HG03108 (cell line): ENCODE measurements around the gene GMCL2.

Experiments used
- ATAC-seq: cut with Tn5 transposase; IDR thresholded peaks from one replicate; pipeline ENCODE4 v1.9.1; 2021; ENCODE audit warnings: moderate library complexity; ENCODE audit not compliant: unreplicated experiment

GMCL2 gene

GRCh38 chr5:178222292-178222691, 35.1 kb upstream of the GMCL2 start:
- ATAC-seq = no peak

- ATAC-seq = no peak
Measured at GRCh38 chr5:178221853-178222252, 34.7 kb upstream of the GMCL2 start.

GRCh38 chr5:178221282-178221681, 34.1 kb upstream of the GMCL2 start:
- no peak for ATAC-seq

- ATAC-seq = no peak
Measured at GRCh38 chr5:178218827-178219226, 31.7 kb upstream of the GMCL2 start.

- ATAC-seq = no peak
Measured at GRCh38 chr5:178218237-178218776, 31.1 kb upstream of the GMCL2 start.

- ATAC-seq = no peak
Measured at GRCh38 chr5:178216779-178217178, 29.6 kb upstream of the GMCL2 start.

- no peak for ATAC-seq
Measured at GRCh38 chr5:178216088-178216534, 28.9 kb upstream of the GMCL2 start.

GRCh38 chr5:178215280-178216002, 28.3 kb upstream of the GMCL2 start:
- ATAC-seq = no peak

GRCh38 chr5:178214160-178214803, 27.1 kb upstream of the GMCL2 start:
- ATAC-seq = no peak

GRCh38 chr5:178213748-178214151, 26.6 kb upstream of the GMCL2 start:
- ATAC-seq = no peak

- ATAC-seq = no peak
Measured at GRCh38 chr5:178213003-178213461, 25.9 kb upstream of the GMCL2 start.

- no peak for ATAC-seq
Measured at GRCh38 chr5:178212241-178213002, 25.3 kb upstream of the GMCL2 start.

- no peak for ATAC-seq
Measured at GRCh38 chr5:178211095-178212048, 24.2 kb upstream of the GMCL2 start.

GRCh38 chr5:178210686-178211085, 23.5 kb upstream of the GMCL2 start:
- no peak for ATAC-seq

- no peak for ATAC-seq
Measured at GRCh38 chr5:178210073-178210535, 22.9 kb upstream of the GMCL2 start.

GRCh38 chr5:178209334-178210072, 22.3 kb upstream of the GMCL2 start:
- ATAC-seq = no peak

- ATAC-seq = no peak
Measured at GRCh38 chr5:178208540-178209227, 21.5 kb upstream of the GMCL2 start.

- no peak for ATAC-seq
Measured at GRCh38 chr5:178207917-178208280, 20.7 kb upstream of the GMCL2 start.
